HG03342 (cell line): ENCODE results near the gene CELF2.

Source experiments
- ATAC-seq: cut with Tn5 transposase; IDR thresholded peaks from one replicate; pipeline ENCODE4 v1.9.1; 2021; ENCODE audit warnings: mild to moderate bottlenecking, moderate library complexity; ENCODE audit not compliant: unreplicated experiment

Gene CELF2

DNA sequence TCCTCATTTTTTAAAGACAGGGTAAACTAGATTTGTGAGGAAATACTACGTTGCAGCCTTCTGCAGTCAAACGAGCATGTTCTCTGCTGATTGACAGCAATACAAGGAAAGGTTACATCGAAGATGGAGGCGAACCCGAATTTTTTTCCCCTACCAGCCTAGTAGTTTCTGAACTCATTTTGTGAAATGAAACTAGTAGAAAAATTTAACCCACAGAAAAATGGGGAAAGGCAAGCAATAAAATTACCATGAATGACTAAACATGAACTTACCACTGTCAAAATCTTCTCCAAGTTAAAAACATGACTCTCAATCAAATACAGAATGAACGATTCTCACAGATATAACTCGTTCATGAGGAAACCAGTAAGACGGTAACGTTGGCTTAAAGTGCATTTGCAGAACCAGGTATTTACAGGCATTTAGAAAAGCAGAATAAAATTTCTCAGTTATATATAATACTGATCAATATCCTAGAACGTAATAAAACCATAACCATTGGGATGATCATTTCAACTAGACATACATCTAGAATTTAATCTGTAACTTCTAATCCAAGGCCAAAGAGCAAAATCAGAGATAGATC, 73.9 kb downstream of the CELF2 start:
- ATAC-seq: no peak

DNA sequence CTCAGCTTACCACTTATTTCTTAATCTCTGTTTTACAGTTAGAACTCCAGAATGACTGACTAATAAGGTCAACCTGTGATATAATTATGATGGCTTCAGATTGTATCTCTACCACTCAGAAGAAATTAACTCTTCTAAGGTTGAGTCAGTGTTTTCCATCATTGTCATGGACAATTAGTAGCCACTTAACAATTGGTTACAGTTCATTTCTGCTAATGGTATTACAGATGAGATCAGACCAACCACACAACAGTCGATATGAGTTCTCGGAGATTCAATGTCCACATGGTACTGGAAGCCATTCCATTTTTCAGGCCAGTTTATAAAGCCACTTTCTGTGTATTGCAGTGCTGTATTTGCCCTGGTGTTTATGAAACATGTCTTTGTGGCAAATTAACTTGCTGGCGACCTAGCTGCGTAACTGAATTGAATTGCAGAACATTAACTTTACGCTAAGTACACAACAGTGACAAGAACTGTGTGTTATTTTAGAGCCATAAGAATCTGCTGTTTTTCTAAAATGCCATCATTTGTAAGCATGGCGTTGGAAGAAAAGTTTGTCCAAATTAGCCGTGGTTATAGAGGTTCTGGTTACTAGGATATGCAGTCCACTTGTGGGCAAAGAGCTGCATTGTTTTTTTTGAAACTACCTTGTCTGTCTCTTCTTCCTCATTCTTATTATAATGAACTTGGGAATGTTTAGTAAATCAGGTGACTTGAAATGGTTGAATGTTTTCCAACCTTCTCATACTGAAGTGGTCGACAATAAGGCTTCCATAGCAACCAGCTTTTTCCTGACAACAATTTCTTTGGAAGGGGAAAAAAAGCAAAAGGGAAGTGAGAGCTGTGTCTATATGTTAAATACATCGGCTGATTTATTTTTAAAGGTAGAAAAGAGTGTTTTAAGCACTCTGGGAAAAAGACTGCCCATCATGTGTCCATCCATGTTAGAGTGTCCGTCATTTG, 76.4 kb downstream of the CELF2 start:
- no peak for ATAC-seq

DNA sequence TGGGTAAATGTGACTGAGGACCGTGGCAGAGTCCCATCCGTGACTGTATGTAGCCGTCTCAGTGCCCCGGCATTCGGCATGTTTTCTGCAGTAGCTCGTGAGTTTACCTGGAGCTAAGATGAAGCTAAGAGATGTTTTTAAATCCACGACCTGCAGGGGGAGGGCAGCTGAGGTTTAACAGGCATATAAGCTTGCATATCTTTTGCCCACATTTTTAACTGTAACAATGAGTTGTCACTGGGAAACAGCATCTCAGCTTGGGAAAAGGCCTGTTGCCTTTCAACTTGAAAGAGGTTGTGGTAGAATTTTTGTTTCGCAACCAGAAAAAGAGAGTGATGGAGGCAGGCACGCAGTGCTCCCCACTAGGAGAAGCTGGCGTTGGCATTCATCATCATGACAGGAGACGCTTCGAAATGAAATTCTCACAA, 77.7 kb downstream of the CELF2 start:
- ATAC-seq: no peak

DNA sequence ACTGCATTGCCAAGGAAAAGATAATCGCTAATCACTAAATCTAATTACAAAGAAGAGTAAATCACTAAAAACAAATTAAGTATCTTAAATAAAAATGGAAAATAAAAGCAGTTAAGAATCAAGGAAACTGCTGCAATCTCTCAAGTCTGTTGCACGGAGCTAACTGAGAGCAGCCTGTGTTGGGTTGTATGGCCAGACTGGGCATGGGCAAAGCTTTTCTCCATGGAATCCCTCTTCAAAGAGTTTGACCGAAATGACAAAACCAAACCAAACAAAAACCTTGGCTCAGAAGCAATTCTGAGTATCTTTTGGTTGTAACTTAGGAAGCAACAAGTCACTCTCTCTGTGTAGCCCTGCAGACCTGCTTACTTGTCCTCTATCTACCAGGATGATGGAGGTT, 78.8 kb downstream of the CELF2 start:
- no peak for ATAC-seq

DNA sequence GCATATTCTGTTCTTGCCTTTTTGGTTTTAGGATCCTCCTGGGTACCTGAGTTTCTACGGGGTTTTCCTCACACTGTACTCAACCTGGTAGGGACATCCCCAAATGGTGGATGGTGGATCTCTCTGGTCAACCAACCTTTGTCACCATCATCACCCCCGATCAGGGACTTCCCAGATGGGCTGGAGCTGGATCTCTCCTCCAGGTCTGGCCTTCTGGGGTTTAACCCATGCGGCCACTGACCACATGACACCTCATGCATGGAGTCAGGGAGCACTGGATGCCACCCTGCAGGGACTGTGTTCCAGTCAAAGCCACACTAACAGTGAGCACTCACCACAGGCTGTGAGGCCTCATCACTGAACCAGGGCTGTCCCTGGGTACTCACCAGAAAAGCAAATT, 80.0 kb downstream of the CELF2 start:
- peak; percentile 70 for ATAC-seq

DNA sequence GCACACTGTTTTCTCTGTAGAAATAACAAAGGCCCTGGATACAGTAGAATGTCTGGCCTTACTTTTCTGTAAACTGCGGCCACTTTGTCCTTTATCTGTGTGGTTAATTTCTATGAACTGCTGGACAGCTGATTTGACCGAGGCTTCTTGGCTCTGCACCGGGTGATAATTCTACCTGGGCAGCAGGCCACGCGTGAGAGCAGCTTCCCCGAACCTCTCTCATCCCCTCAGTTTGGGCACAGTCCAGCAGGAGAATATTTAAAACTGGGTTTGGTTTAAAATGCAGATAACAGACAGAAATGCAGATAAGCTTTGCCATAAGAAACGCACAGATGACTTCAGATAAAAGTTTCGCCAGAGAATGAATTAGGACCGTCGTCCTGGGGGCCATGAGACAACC, 81.0 kb downstream of the CELF2 start:
- no peak for ATAC-seq

DNA sequence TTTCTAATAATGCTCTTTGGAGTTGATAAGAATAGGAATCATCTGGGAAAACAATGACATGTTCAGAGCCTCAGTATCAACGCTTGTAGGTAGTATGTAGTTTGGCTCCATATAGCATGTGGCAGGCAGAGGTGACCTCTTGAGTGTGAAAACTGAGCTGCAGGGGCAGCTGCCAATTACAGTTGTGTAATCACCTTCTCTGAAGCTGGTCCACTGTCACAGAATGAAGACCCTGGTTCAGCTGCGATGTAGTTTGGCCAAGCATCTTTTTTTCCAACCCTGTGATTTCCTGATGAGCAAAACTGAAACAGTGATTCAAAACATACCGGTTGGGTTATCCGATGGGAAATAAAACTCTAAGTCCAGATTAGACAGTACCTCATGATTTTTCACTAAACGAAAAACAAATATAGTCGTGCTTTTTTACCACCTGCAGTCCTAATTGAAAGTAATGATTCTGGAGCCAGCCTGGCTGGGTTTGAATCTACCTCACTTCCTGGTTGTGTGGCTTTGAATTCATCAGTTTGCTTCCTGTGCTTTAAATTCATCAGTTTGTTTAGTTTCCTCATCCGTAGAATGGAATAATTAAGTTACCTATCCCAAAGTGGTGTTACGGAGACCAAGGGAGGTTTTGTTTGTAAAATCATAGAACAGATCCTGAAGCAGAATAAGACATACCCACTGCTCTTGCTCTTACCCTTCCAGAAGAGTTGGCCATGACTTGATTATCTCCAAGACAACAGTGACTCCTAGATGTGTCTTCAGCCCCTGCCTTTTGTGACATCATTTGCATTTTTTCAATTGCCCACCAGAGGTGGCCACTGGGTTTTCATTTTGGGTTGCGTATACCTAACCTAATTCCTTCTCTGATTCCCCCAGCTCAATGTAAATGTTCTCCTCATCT, 87.4 kb downstream of the CELF2 start:
- no peak for ATAC-seq

DNA sequence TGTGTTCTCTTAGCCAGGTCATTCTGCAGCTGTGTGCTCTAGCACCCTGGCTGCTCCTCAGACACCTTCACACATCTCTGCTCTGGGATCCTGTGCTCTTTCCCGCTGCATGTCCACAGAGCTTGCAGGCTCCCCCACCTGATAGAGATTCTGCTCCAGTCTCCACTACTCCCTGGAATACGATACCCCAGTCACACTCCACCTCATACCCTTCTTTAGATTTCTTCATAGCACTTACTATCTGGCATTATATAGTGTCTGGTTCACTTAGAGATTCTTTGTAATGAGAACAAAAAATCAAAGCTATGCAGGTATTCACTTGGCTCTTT, 88.0 kb downstream of the CELF2 start:
- ATAC-seq: no peak

DNA sequence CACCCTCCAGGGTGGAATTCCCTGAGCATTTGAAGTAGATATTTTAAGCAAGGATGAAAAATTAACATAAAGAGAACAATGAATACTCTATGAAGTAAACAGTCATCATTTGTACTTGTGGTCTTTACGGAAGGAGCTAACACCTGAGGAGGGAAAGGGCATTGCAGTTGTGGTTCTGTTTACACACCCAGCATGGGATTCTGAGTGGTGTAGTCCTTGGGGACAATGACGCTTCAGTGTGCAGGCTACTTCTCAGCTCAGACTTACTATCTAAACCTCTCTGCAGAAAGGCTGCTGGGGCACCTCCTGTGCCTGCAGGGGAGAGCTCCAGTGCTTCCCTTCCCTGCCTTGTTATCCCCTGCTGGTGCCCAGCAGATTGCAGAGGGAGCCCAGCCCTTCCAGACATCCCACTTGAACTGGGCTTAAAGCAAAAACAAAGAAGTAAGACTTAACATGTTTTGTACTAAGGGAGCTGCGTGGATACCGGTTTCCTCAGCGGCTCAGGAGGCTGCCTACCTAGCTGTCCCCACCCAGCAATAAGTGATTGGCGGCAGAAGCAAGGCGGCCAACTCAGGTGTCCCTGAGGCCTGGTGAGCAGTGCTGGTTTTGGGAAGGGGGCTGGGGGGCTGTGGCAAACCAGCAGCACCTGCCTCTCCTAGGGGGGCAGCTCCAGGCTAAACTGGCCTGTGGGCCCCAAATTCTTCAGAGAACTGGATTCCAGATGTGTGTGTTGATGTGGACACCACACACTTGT, 89.1 kb downstream of the CELF2 start:
- ATAC-seq: peak; percentile 78

DNA sequence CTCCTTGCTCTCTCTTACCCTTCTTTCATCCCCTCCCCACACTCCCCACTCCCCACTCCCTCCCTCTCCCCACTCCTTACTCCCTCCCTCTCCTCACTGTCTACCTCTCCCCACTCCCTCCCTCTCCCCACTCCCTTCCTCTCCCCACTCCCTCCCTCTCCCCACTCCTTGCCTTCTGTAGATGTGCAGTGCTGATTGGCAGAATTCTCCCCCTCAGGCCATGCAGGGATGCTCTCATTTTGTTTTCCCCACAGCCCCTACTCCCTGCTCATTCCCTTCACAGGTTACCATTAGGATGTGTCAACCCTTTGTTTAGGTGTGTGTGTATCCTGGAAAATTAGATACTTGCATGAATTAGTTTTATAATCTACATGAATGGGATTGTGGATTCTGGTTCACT, 90.3 kb downstream of the CELF2 start:
- ATAC-seq: no peak

DNA sequence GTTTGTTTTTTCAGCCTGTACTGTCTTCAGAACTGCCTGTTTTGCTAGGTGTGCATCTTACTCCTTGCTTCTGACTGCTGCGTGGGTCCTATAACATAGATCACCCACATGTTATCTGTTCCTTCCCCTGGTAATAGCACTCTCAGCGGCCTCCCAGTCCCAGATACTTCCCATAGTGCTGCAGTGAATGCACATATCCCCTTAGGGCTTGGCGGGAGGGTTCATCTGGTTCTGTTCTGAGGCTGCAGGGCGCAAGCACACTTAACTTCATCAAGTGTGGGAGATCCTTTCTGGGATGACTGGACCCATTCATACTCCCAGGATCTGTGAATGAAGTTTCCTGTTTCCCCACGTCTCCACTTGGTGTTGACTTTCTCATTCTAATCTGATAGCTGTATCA, 90.7 kb downstream of the CELF2 start:
- no peak for ATAC-seq

DNA sequence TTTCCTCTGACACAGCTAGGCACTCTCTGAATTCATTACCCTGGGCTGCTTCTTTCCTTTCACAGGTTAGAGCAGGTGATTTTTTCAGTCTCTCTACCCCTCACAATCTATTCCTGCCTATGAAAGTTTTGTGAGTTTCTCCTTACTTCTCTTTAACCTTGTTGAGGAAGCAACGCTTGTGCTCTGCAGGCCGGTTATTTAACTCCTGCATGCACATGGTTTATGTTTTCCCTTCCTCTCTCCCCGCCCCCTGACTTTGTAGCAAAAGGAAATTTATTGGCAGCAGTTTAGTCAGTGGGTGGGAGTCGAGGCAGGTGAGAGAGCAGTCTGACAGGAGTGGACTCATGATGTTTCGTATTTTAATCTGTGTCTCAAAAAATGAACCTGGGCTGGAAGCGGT, 91.9 kb downstream of the CELF2 start:
- no peak for ATAC-seq

DNA sequence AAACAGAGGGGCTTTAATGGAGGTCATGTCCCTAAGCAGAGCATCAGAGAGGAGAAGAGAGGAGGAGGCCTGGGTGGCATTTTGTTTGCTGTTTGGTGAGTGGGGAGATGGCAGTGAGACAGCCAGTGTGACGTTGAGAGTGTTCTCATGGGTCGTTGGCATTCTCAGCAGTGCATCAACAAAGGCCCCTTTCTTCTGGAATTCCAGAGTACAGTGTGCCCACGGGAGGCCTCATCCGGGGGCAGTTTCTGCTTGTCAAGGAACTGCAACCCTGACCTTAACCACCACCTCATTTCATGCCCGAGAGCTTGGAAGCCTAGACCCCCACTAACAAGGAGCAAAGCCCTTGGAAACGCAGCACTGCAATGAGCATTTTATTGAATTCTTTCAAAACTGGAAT, 92.9 kb downstream of the CELF2 start:
- no peak for ATAC-seq

DNA sequence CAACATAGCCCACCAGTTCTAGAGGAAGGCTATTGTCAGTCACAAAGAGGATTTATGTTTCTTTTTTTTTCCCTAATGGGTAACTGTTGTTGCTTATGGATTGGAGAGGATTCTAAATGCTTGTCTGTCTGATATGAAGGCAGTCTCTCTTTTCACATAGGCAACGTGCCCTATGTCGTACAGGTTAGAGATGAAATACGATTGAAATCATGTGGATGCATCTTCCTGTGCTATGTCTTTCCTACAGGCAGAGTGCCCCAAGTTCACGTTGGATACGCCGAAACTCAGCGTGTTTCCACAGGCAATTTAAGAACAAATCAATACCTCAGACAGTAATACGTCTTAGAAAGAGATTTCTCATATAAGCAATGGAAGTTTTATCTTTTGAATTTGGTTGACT, 93.8 kb downstream of the CELF2 start:
- no peak for ATAC-seq

DNA sequence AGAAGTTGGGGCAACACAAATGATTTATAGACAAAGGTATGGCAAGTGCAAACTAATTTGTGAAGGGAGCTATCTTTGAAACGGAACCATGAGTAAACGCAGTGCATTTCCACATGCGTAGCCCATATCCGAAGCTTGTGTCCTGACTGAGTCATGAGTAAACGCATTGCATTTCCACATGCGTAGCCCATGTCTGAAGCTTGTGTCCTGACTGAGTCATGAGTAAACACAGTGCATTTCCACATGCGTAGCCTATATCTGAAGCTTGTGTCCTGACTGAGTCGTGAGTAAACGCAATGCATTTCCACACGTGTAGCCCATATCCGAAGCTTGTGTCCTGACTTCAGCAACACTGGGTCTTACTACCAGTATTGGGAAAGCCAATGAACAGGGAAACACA, 95.0 kb downstream of the CELF2 start:
- no peak for ATAC-seq

DNA sequence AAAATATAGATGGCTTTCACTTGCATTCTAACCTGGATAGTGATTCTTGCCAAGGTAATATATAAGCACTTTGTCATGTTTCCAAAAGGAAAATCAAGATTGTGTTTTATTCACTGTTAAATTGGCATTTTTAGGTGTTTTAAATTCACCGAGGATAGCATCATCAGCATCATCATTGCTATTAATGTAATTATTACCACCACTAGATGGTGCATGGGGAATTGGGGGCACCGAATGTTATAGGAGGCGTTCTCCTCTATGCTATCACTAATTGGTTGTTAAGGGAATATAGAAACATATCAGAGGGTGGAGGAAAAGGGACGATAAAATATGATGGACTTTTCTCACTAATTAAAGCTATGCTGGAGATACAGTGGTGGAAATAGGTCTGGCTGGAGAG, 95.5 kb downstream of the CELF2 start:
- peak; percentile 74 for ATAC-seq

DNA sequence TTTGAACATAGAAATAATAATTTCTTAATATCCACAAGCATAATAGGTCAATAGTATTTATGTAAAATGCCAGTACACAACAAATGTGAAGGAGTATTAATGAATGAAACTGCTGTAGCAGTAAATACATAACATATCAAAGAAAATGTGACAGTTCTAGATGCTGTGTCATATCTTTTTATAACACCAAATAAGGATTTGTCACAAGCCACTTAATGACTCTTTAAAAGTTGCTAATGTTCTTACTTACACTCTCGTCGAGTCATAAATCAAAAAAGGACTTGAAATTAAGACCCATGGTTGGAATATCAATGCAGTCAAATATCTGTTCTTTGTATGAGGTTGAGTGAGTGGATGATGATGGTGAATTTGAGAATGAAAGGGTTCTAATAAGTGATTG, 96.6 kb downstream of the CELF2 start:
- no peak for ATAC-seq

DNA sequence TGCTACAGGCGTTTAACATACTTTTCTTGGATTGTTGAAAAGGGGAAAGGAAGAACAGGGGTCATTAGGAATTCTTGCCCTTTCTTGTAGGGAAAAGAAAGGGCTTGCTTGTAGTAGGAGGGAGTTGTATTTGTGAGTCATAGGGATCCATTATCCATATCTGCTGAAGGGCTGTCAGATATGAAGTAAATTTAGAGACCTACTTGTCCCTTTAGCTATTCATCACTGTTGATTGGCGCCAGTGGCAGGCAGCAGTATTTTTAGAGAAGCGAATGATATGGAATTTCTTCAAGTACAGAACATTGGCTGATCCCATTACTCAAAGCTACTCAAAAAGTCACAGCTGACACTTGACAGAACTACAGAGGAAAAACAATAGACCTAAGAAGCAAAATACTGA, 97.7 kb downstream of the CELF2 start:
- no peak for ATAC-seq

DNA sequence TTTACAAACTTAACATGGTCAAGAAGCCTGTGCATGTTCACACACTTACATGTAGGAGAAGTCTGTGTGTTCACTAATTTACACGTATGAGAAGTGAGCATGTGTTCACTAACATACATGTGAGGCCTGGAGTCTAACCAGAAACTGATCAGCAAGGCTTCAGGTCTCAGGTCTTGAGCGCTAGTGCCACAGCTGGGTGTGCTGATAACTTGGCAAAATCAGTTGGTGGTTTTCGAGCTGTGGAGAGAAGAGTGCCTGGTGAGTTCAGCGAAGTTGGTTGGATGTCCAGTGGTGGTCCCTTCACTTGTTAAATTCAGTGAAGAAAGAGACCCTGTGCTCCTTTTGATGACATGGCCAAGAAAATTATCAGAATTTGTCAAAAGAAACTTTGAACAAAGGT, 98.7 kb downstream of the CELF2 start:
- no peak for ATAC-seq

DNA sequence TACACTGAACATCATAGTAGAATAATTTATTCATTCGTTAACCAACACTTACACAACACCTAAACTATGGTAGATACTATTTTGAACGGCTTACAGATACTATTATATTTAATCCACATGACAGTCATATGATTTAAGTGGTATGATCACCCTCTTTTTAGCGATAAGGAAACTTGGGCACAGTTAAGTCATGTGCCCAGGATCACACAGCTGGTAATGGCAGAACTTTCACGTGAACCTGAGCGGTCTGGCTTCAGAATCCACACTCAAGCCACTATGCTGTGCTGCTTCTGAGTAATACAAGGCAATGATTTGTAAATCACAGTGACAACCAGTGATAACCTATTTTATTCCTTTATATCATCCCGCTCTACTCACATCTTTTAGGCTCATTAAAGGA, 99.1 kb downstream of the CELF2 start:
- ATAC-seq: no peak

DNA sequence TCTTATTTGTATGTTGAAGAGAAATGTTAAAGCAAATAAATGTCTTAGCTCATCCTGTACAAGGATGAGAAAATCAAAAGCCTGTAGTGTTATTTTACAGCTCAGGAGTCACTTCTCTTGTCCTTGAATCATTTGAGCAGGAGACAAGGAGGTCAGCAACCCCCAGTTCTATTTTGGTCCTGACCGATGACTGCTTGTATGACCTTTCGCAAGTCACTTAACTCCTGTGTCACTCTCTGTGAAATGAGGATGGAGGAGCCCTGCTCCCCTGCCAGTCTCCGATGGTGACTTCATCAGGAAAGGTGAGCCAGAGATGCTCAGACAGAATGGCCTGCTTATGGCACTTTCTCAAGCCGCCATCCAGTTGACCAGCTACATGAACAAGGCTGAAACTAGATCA, 101.0 kb downstream of the CELF2 start:
- ATAC-seq: no peak
